ENCODE measurements around the gene NCMAP.

- TF ChIP-seq POLR2AphosphoS5 (IDR thresholded peaks at IDR 0.05; ENCODE audit: low read depth, low read length) (no peak), TAF1 (IDR thresholded peaks at IDR 0.05; ENCODE audit: borderline replicate concordance, low read depth, low read length) (no peak), POLR2A (IDR thresholded peaks at IDR 0.05; ENCODE audit: low read depth, low read length) (no peak)
Measured at GRCh38 chr1:24644100-24644384, 88.2 kb downstream of the NCMAP start.
